K562 (cell line): ENCODE measurements around the gene TRIM69. TPM values are rescaled to one million over a fixed set of nuclear protein-coding genes. Genes with fewer than 3 reads are reported as not detected.
A peak's percentile ranks its signal among the peaks of the same experiment; 100 is the strongest.

Experiments used
- AFF1 ChIP-seq, 2 experiments: fragments of 450-650 bp; IDR thresholded peaks; 2 replicates each; pipeline ENCODE4 v1.6.1; 2018; ENCODE audit warnings: mild to moderate bottlenecking in 2 of 2, low read depth in 1 of 2; ENCODE audit not compliant: partially characterized antibody in 2 of 2
- FOXA3 ChIP-seq, 2 experiments: fragments of 450-650 bp in 1 of 2; sonication (generic) in 1 of 2; formaldehyde crosslinking; IDR thresholded peaks in 1 of 2; conservative IDR thresholded peaks in 1 of 2; 2 replicates each; pipeline versions ENCODE4 v1.4.0 to v1.8.0; 2020 to 2022; ENCODE audit warnings: mild to moderate bottlenecking in 2 of 2, missing genetic modification reagents in 1 of 2
- MBD2 ChIP-seq: sonication (generic); IDR thresholded peaks from 2 replicates; pipeline ENCODE4 v1.6.1; 2016; ENCODE audit warnings: low read depth, borderline replicate concordance
- NR2F6 ChIP-seq: fragments of 450-650 bp; formaldehyde crosslinking; IDR thresholded peaks from 2 replicates; pipeline ENCODE4 v1.4.0; 2020; ENCODE audit warnings: mild to moderate bottlenecking
- POLR2B ChIP-seq: fragments of 450-650 bp; IDR thresholded peaks from 2 replicates; pipeline ENCODE4 v1.6.1; 2018; ENCODE audit warnings: low read depth; ENCODE audit not compliant: partially characterized antibody
- STAT6 ChIP-seq: sonication (generic); formaldehyde crosslinking; IDR thresholded peaks from 2 replicates; pipeline ENCODE4 v1.8.1; 2023; ENCODE audit warnings: mild to moderate bottlenecking, missing genetic modification reagents
- polyA plus RNA-seq, 8 experiments: library from polyadenylated mRNA; depleted of rRNA in 4 of 8; stranded (reverse) in 5 of 8; unstranded in 3 of 8; fragments of >200 nt; fragmentation: Nextera tagmentation in 2 of 8; fragmentation: Illumina TruSeq in 1 of 8; extraction: Ambion mirVana in 2 of 8; extraction: Trizol in 1 of 8; gene quantifications; 2 replicates each; pipeline versions ENCODE4 v1.2.1 to v1.2.3, GENCODE V29; 2011 to 2014; ENCODE audit warnings: inconsistent platforms in 1 of 8, missing spikeins in 1 of 8
- total RNA-seq, 7 experiments: library from RNA; depleted of rRNA in 6 of 7; stranded (reverse); fragments of >200 nt in 6 of 7; fragmentation: Illumina TruSeq in 2 of 7; extraction: Trizol in 2 of 7; gene quantifications; 2 replicates each; pipeline versions ENCODE4 v1.2.1 to v1.2.3, GENCODE V29; 2011 to 2021; ENCODE audit warnings: low replicate concordance in 1 of 7
- TF ChIP-seq, protein P1 (sequence below), 3 experiments: IDR thresholded peaks in 2 of 3; conservative IDR thresholded peaks in 1 of 3; 2 replicates each; pipeline ENCODE4 v1.5.1; 2011 to 2012; ENCODE audit warnings: low read length in 3 of 3, mild to moderate bottlenecking in 3 of 3, control low read depth in 2 of 3, improper control_type of control experiment in 1 of 3, inconsistent platforms in 1 of 3, low read depth in 1 of 3, mixed read lengths in 1 of 3, moderate library complexity in 1 of 3; ENCODE audit not compliant: insufficient read depth in 2 of 3
- TF ChIP-seq, protein P2 (sequence below), 2 experiments: fragments of 450-650 bp; formaldehyde crosslinking in 1 of 2; IDR thresholded peaks; 2 replicates each; pipeline versions ENCODE4 v1.4.0 to v1.6.1; 2014 to 2020; ENCODE audit warnings: mild to moderate bottlenecking in 2 of 2, borderline replicate concordance in 1 of 2, low read depth in 1 of 2

Gene TRIM69
- total and polyA plus RNA-seq, 9 of the 15 experiments (the other 6 are each of a cell fraction or from before 2014, with no cell fraction given): 1.0 to 4.3 (median 2.3) TPM

DNA sequence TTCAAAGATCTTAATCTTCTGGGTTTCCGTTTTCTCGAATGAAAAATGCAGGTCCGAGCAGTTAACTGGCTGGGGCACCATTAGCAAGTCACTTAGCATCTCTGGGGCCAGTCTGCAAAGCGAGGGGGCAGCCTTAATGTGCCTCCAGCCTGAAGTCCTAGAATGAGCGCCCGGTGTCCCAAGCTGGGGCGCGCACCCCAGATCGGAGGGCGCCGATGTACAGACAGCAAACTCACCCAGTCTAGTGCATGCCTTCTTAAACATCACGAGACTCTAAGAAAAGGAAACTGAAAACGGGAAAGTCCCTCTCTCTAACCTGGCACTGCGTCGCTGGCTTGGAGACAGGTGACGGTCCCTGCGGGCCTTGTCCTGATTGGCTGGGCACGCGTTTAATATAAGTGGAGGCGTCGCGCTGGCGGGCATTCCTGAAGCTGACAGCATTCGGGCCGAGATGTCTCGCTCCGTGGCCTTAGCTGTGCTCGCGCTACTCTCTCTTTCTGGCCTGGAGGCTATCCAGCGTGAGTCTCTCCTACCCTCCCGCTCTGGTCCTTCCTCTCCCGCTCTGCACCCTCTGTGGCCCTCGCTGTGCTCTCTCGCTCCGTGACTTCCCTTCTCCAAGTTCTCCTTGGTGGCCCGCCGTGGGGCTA lies 25.1 kb upstream of the TRIM69 start, which contains the start of the genes B2M and PATL2 (continued):
- TF ChIP-seq, protein P1, sequence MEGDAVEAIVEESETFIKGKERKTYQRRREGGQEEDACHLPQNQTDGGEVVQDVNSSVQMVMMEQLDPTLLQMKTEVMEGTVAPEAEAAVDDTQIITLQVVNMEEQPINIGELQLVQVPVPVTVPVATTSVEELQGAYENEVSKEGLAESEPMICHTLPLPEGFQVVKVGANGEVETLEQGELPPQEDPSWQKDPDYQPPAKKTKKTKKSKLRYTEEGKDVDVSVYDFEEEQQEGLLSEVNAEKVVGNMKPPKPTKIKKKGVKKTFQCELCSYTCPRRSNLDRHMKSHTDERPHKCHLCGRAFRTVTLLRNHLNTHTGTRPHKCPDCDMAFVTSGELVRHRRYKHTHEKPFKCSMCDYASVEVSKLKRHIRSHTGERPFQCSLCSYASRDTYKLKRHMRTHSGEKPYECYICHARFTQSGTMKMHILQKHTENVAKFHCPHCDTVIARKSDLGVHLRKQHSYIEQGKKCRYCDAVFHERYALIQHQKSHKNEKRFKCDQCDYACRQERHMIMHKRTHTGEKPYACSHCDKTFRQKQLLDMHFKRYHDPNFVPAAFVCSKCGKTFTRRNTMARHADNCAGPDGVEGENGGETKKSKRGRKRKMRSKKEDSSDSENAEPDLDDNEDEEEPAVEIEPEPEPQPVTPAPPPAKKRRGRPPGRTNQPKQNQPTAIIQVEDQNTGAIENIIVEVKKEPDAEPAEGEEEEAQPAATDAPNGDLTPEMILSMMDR (IDR thresholded peaks at IDR 0.05 in 2 of 3, conservative IDR thresholded peaks at IDR 0.05 in 1 of 3; ENCODE audit: insufficient read depth in 2 of 3, low read depth in 1 of 3, low read length in 3 of 3): peak in 2 of 3 experiments; percentile 25 to 37; a peak in 3 of 6 replicates
- TF ChIP-seq, protein P2, sequence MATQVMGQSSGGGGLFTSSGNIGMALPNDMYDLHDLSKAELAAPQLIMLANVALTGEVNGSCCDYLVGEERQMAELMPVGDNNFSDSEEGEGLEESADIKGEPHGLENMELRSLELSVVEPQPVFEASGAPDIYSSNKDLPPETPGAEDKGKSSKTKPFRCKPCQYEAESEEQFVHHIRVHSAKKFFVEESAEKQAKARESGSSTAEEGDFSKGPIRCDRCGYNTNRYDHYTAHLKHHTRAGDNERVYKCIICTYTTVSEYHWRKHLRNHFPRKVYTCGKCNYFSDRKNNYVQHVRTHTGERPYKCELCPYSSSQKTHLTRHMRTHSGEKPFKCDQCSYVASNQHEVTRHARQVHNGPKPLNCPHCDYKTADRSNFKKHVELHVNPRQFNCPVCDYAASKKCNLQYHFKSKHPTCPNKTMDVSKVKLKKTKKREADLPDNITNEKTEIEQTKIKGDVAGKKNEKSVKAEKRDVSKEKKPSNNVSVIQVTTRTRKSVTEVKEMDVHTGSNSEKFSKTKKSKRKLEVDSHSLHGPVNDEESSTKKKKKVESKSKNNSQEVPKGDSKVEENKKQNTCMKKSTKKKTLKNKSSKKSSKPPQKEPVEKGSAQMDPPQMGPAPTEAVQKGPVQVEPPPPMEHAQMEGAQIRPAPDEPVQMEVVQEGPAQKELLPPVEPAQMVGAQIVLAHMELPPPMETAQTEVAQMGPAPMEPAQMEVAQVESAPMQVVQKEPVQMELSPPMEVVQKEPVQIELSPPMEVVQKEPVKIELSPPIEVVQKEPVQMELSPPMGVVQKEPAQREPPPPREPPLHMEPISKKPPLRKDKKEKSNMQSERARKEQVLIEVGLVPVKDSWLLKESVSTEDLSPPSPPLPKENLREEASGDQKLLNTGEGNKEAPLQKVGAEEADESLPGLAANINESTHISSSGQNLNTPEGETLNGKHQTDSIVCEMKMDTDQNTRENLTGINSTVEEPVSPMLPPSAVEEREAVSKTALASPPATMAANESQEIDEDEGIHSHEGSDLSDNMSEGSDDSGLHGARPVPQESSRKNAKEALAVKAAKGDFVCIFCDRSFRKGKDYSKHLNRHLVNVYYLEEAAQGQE (IDR thresholded peaks at IDR 0.05; ENCODE audit: borderline replicate concordance): peak; percentile 18; the same call in 1 of the 2 replicates
- TF ChIP-seq, protein P2 (CRISPR knock-in tag; IDR thresholded peaks at IDR 0.05; ENCODE audit: low read depth): no peak; the same call in 1 of the 2 replicates
- TF ChIP-seq POLR2B (peak; percentile 99), STAT6 (CRISPR knock-in tag) (peak; percentile 82; the same call in 1 of the 2 replicates), AFF1 (IDR thresholded peaks at IDR 0.05; ENCODE audit: low read depth in 1 of 2, partially characterized antibody in 2 of 2) (peak in 1 of 2 experiments; percentile 77), MBD2 (peak; percentile 92), NR2F6 (CRISPR knock-in tag) (no peak), FOXA3 (CRISPR knock-in tag; conservative IDR thresholded peaks at IDR 0.05 in 1 of 2, IDR thresholded peaks at IDR 0.05 in 1 of 2) (0 out of 4 replicates have a peak, but pooled peaks of 1 of the 2 experiments have one; percentile 35)
